Renal pelvis (tissue), 12 donors: ENCODE data around the gene TLX3. TPM values are rescaled to one million over a fixed set of nuclear protein-coding genes. Genes with fewer than 3 reads are reported as not detected.
"Not testable (repeated sequence)": the region's sequence is repeated elsewhere in the genome, so short reads cannot be mapped to it uniquely, and the experiment has no call there.

Experiments used
- DNase-seq: peaks from one replicate; pipeline ENCODE4 v3.0.0-alpha.2; 2013
- long read RNA-seq, 16 experiments: transcript quantifications; one replicate each; lab custom pipeline, GENCODE V29; 2026
- polyA plus RNA-seq, 3 donors: library from polyadenylated mRNA; unstranded; fragments of 120-200 nt; gene quantifications; one replicate each; pipeline ENCODE4 v1.2.1, GENCODE V29; 2013; ENCODE audit not compliant: insufficient read length in 3 of 3

The TLX3 gene
- polyA plus RNA-seq = not detected
- long read RNA-seq, donor 1 = 0 reads
- long read RNA-seq, donor 2 = 0 reads
- long read RNA-seq, donor 3 = 0 reads
- long read RNA-seq, donor 4, partial matches to known transcripts = 0 of 1 reads
- long read RNA-seq, donor 4, other reads (novel, unspliced or antisense) = 0 of 1 reads
- long read RNA-seq, donor 5 = 0 reads
- long read RNA-seq, donor 6 = 0 reads
- long read RNA-seq, donor 7 = 0 reads
- long read RNA-seq, donor 8 = 0 reads
- long read RNA-seq, donor 9 = 0 reads
- long read RNA-seq, donor 10 = 0 reads
- long read RNA-seq, donor 11 = 0 reads
- long read RNA-seq, donor 12 = 0 reads
- long read RNA-seq, donor 13 = 0 reads
- long read RNA-seq, donor 14 = 0 reads
- long read RNA-seq, donor 15 = 0 reads
- long read RNA-seq, donor 16 = 0 reads

DNA sequence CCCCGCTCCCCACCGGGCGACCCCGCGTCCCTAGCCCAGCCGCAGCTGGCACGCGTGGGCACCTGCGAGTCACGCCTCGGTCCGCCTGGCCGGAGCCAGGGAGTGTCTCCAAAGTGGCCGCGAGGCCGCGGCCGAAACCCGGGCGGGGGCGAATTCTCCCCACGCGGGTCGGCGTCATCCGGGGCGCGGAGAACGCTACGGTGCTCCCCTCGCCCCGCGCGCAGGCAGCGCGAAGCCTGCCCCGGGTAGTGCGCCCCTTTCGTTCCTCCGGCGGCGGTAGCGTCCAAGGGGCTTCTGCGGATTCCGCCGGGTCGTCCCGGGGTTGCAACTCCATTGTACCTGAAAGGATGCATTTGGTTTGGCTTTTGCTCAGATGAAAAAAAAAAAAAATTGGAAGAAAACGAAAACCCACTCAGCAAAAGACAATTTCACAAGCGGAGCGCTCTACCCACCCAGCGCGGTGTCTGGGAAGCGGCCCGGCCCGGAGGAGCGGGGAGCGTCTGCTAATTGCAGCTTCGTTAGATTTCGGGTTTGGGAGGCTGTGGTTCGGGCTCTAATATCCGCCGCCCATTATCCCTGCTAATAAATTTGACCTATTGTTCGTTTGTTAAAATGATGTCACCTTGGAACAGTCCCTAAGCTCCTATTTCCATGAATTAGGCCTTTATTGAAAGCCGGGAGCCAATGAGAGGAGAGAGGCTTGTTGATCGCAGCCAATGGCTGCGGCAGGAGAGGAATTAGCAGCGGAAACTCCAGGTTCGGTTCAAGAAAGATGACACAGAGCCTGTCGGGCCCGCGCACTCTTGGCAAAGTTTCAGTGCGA, at the start of gene TLX3:
Gene TLX3 (plus strand): TSS at position 796 of the 823 bp plus-strand sequence. CDS start 118 bp downstream, outside the sequence.
- peak; percentile 53 for DNase-seq

GRCh38 chr5:171261361-171261760, 47.7 kb upstream of the TLX3 start:
- DNase-seq = no peak

GRCh38 chr5:171261904-171262303, 47.1 kb upstream of the TLX3 start:
- DNase-seq = no peak

GRCh38 chr5:171263181-171263580, 45.9 kb upstream of the TLX3 start:
- no peak for DNase-seq

GRCh38 chr5:171264843-171265242, 44.2 kb upstream of the TLX3 start:
- no peak for DNase-seq

GRCh38 chr5:171268700-171269620, 40.1 kb upstream of the TLX3 start:
- DNase-seq = no peak

DNA sequence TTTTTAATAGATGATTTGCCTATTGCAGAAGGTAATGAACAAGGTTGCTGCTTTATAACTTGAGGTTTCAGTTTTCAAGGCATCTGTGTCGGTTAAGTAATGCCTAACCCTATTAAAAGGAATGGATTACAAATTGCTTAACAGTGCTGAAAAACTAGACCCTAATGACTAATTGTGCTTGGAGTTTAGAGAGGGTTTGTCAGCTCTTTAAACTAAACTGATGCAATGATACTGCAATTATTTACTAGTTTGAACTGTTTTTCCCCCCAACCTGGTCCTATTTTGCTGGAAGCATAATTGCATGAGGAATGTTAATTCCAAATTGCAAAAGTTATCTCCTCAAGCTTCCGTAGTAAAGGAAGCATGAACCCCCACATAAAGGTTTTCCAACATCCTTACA, 39.3 kb upstream of the TLX3 start:
- DNase-seq = peak; percentile 24

DNA sequence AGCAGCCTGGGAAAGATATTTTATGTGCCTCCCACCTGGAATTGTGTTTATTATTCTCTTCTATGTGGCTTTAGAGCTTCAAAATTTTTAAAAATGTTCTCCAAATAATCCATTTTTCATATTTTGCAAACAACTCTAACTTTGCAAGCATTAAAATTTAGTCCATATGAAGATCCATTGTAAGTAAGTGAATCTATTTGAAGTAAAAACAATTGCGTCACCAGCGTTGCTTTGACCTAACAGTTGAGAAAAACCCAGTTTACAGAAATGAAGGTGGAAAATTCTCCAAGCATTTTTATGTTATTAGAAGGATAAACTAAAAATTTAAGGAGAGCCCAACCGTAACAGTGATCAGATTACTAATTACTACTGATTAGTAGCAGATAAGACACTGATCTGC, 38.9 kb upstream of the TLX3 start:
- no peak for DNase-seq

DNA sequence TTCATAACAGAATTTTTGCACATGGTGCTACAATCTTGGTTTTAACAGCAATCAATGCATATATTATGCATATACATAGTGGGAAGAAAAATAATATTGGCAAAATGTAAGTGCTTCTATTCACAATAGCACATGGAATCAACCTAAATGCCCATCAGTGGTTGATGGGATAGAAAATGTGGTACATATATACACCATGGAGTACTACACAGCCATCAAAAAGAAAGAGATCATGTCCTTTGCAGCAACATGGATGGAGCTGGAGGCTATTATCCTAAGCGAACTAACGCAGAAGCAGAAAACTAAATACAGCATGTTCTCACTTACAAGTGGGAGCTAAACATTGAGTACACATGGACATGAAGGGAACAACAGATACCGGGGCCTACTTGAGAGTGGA, 37.2 kb upstream of the TLX3 start:
- no peak for DNase-seq

DNA sequence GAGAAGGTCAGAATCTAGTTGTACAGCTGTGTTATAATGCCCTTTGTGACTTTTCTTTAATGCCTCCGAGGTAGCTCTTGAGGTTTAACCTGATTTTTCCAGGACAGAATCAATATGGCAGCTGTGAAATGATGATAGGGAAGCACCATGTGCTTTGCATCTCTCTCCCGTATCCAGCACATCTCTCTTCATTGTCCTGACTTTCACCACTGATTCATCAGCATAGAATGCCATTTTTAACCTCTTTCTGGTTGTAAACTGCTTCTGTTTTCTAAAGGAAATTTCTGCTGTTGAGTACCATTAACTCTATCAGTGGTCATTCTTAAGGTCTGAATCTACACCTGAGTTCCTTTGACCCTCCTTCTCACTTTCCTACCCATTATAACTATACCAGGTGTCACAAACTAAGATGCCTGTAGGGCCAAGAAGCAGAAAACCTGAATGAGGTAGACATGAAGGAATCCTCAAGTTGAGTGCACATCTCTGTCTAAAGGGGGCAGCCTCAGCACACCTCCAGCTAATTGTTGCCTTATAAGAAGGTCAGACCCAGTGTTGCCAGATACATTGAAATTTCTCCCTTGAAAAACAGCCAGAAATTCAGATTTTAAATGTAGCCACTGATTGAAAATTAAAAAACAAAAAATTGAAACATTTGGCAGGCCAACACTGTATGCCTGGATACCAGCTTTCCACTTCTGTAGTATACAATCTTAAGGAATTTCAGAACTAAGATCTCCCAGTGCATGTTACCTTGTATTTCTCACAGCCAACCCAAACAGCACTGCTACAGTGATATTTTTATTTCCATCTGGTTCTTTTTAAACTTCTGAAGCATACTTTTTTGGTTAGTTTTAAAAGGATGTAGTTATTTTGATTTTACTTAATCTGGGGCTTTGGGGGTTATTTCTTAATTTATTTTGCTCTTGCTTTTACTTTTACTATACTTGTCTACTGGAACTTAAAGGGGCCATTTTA, 35.8 kb upstream of the TLX3 start:
- no peak for DNase-seq

DNA sequence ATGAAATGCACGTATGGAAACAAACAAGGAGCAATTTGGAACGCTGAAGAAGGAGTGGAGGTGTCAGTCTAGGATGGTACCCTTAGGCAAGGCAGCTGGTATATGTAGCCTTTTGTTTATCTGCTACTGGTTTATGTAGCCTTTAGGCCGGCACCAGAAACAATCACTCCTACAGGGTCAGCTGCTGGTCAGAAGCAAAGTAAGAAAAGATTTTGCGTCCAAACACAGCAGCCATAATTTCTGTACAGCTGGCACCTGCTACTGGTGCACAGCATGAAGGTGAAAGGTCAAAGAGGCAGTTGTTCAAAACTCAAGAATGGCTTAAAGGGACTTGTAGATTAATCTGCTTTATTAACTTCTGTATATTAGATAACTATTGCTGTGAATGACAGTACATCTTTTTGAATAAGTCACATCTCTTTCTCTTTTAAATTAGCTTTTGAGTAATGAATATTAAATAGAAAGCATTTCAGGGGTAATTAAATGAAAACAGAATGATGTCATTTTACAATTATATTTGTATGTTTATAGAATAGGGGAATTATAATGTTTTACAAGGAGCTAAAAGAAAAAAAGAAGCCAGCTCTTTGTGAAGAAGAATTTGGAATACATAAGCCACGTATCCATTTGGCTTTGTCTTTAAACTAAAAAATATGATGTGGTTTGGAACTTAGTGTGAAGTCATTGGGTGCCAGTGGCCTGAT, 33.1 kb upstream of the TLX3 start:
- no peak for DNase-seq

DNA sequence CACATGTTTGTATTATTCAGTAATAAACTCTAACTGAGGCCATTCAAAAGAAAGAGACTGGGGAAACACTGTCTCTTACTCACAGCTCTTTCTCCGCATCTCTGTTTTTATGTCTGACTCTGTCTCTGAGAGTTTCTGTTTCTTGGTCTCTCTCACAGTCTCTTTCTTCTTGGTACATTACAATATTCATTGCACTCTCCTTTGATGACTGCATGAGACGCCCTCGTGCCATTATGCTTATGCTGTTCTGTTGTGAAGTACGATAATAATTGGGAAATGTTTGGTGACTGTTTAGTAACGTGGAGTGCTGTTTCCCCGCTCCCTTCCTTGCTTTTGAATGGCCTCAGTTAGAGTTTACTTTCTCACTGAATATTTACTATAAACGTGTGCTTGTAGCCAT, 25.3 kb upstream of the TLX3 start:
- DNase-seq = no peak

DNA sequence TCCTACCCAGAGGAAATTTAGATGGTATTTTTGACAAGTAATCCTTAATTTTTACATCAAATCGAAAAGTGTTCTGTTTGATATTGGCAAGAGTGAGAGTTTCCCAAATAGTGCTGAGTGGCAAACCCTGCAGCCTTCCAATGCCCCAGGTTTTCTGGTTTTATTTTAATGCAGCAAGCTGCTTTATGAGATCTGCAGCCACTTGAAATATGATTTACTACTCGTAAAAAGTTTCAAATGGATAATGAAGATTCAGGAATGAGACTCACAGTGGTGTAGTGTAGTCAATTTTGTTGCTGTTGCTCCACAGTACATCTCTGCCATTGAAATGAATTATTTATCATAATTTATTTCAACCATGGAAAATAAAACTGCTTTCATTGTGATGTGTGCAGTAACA, 23.6 kb upstream of the TLX3 start:
- no peak for DNase-seq

- DNase-seq = no peak
Observed at GRCh38 chr5:171288066-171288465, 21.0 kb upstream of the TLX3 start.

DNA sequence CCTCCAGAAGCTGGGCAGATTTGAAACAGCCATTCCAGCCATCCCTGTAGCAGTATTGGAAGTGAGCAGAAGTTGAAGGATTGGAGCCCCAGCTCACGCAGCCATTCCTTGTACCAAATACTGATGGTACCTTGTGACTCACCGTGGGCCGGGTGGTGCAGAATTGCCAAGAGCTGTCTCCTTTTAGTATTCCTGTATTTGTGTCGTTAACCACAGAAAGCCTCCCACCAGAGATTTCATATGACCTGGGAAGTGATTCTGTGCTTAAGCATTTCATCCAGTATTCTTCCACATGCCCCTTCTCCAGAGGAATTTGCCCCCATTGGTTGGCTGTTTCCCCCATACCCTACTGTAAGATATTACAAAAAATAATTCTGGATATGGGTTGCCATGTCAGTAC, 17.7 kb upstream of the TLX3 start:
- DNase-seq = no peak

DNA sequence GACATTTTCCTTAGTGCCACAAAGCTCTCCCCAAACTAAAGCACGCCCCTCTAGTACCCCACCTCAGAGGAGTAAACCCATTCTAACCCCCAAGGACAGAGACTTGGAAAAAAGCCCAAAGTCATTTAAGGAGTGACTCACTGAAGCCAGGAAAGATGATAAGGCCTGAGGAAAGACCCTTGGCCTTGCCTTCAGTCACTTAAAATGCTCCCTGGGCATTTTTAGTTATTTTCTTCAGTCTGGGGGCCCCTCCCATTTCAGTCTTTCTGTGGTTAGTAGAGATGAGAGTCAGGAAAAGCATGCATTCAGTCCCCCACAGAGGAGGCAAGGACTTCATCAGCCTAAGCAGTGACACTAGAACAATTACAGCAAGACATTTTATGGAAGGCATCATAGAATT, 13.7 kb upstream of the TLX3 start:
- DNase-seq = no peak

DNA sequence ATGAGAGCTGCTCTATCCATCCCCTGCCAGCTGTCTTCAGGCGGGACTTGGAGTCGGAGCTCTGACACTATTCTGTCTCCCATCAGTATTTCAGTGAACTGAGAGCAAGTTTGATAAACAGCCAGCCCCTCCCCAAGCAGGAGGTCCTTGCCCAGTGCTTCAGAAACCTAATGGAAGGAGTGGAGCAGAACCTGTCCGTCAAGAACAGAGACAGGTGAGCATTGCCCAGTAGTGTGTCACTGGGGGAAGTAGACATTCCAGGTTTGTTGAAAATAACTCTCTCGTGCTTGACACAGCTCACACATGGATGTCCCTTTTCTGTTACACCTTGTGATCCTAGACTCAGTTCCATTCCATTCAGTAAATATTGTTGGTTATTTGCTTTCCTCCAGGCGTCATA, 13.2 kb upstream of the TLX3 start:
- DNase-seq = no peak

- not testable (repeated sequence) for DNase-seq
Observed at GRCh38 chr5:171297941-171298340, 11.1 kb upstream of the TLX3 start.

DNA sequence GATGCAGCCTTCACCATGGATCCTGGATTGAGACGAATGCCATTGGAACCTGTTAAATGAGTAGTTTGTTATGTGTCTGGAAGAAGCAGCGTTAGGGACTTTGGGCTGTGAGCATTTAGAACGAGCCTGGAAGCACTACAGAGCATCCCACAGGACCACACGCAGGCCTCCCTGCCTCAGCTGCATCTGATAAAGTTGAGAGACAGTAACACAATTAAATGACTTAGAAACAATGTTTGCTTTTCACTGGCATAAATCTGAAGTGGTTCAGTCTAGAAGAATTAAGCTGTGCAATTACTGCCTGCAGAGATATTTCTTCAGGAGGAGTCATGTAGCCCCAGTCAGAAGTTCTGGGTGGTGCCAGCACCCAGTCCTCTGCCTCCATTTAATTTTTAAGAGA, 9.8 kb upstream of the TLX3 start:
- DNase-seq = no peak

GRCh38 chr5:171299851-171300250, 9.2 kb upstream of the TLX3 start:
- no peak for DNase-seq
